Lower lobe of right lung (tissue), 2 donors: ENCODE results near the gene PLPP7. TPM values are rescaled to one million over a fixed set of nuclear protein-coding genes. Genes with fewer than 3 reads are reported as not detected.
"Not testable (repeated sequence)": the region's sequence is repeated elsewhere in the genome, so short reads cannot be mapped to it uniquely, and the experiment has no call there.

Experiments used
- ATAC-seq, 2 donors: fragments of 200-7000 bp; cut with Tn5 transposase; one replicate each; pipeline ENCODE4 v1.9.1; 2020 to 2022; ENCODE audit warnings: mild to moderate bottlenecking in 2 of 2, moderate library complexity in 2 of 2
- DNase-seq: peaks from one replicate; pipeline ENCODE4 v3.0.0-alpha.2; 2020
- H3K27ac ChIP-seq: fragments of 200-600 bp; one replicate; pipeline ENCODE4 v1.8.0; 2022
- H3K27me3 ChIP-seq: fragments of 200-600 bp; one replicate; pipeline ENCODE4 v1.8.0; 2022; ENCODE audit warnings: low read depth
- H3K36me3 ChIP-seq: fragments of 200-600 bp; one replicate; pipeline ENCODE4 v1.8.0; 2022; ENCODE audit warnings: mild to moderate bottlenecking
- H3K4me1 ChIP-seq: fragments of 200-600 bp; one replicate; pipeline ENCODE4 v1.8.0; 2022
- H3K4me3 ChIP-seq: fragments of 200-600 bp; one replicate; pipeline ENCODE4 v1.8.0; 2022; ENCODE audit warnings: mild to moderate bottlenecking
- H3K9me3 ChIP-seq: fragments of 200-600 bp; one replicate; pipeline ENCODE4 v1.8.0; 2022
- CTCF ChIP-seq: fragments of 200-600 bp; IDR thresholded peaks from one replicate; pipeline ENCODE4 v1.8.0; 2022; ENCODE audit warnings: antibody characterized with exemption, mild to moderate bottlenecking
- intact Hi-C: fragments of 100-400 bp; cut with DNase I; formaldehyde crosslinking; loops from one replicate; pipeline ENCODE4 v1.11.0; 2022
- total RNA-seq: library from RNA; stranded (reverse); fragmentation: NEBNext Ultra II Directional; extraction: Animal tissue kit (Norgen Biotek cat#: 25700); gene quantifications from one replicate; pipeline ENCODE4 v1.2.1, GENCODE V29; 2021
- donor health status: DM: no; HTN: yes; CAD: no; lungs with severe emphysema.

The PLPP7 gene
- total RNA-seq, 1 donor from 2014 or later = 1.7 TPM

GRCh38 chr9:131263701-131264100, 25.8 kb upstream of the PLPP7 start:
- intact Hi-C loops = no loop called here
- peaks cover 30% of the 10 kb centered on the region for H3K36me3 ChIP-seq
- H3K27me3 ChIP-seq = no peaks in the 10 kb centered on the region
- H3K4me3 ChIP-seq = no peak overlapping the region
- no peak for DNase-seq
- H3K4me1 ChIP-seq = peaks cover 48% of the 10 kb centered on the region
- TF ChIP-seq CTCF = no peak
- H3K27ac ChIP-seq = no peak overlapping the region
- H3K9me3 ChIP-seq = no peaks in the 10 kb centered on the region
- ATAC-seq = no peak

- no peak for ATAC-seq
- intact Hi-C loops = no loop called here
- no peak overlapping the region for H3K27ac ChIP-seq
- no peak for DNase-seq
- no peak for TF ChIP-seq CTCF
- H3K4me1 ChIP-seq = peaks cover 52% of the 10 kb centered on the region
- no peaks in the 10 kb centered on the region for H3K27me3 ChIP-seq
- no peak overlapping the region for H3K4me3 ChIP-seq
- peaks cover 25% of the 10 kb centered on the region for H3K36me3 ChIP-seq
- H3K9me3 ChIP-seq = no peaks in the 10 kb centered on the region
Observed at GRCh38 chr9:131264231-131264630, 25.3 kb upstream of the PLPP7 start.

DNA sequence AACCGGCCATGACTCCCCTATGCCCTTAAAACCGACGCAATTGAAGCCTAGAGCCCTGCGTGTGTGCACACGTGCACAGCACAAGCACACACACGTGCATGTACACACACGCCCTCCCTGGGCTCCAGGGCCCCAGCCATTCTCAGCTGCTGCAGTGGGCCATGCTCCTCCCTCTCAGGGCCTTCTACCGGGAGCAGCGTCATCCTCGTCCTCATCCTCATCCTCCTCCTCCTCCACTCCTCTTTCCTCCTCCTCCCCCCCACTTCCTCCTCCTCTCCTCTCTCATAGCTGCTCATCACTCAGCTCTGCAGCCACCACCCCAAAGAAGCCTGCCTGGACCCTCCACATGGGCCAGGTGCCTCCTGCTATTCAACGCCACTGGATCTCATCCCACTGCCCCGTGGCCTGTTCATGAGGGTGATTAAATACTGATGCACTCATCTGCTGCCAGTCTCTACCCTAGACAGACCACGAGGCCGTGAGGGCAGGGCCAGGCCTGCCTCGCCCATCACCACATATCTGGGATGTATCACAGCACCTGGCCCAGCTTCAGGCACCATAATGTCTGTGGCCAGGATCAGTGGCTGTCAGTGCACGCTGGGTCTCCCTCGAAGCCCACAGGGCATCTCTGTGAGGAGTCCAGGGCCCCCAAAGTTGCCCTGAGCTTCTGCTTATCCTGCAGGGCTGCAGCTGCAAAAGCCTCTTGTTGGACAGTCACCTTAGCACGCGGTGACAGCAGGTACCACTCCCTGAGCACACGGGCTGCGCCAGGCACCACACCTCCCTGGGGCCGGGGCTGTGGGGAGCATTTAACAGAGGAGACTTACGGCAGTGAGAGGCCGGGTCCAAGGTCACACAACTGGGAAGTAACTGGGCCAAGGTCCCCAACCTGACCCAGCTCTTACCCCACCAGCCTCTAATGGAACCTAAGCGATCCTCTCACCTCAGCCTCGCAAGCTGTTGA, 23.0 kb upstream of the PLPP7 start:
- H3K27me3 ChIP-seq = no peaks in the 10 kb centered on the region
- TF ChIP-seq CTCF = no peak
- DNase-seq (no peak), ATAC-seq (no peak)
- intact Hi-C loops = no loop called here
- H3K4me1 ChIP-seq = peaks cover 71% of the 10 kb centered on the region
- peaks cover 3% of the 10 kb centered on the region for H3K36me3 ChIP-seq
- H3K4me3 ChIP-seq = no peak overlapping the region
- H3K9me3 ChIP-seq = no peaks in the 10 kb centered on the region
- H3K27ac ChIP-seq = peak overlapping the region; percentile 36

GRCh38 chr9:131270171-131271015, 19.1 kb upstream of the PLPP7 start:
- Histone ChIP-seq H3K36me3 (no peaks in the 10 kb centered on the region), H3K9me3 (no peaks in the 10 kb centered on the region), H3K4me1 (peaks cover 71% of the 10 kb centered on the region), H3K27ac (peak overlapping the region; percentile 89), H3K4me3 (peak overlapping the region; percentile 36), H3K27me3 (no peaks in the 10 kb centered on the region)
- DNase-seq (peak; percentile 85), ATAC-seq (peak; percentile 60 to 65)
- intact Hi-C loops = no loop called here
- TF ChIP-seq CTCF = no peak

DNA sequence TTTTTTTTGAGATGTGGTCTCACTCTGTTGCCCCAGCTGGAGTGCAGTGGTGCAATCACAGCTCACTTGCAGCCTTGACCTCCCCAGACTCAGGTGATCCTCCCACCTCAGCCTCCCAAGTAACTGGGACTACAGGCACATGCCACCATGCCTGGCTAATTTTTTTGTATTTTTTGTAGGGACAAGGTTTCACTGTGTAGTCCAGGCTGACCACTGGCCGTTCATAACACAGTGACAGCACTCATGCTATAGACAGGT, 18.6 kb upstream of the PLPP7 start:
- peak overlapping the region; percentile 36 for H3K4me3 ChIP-seq
- H3K9me3 ChIP-seq, ATAC-seq, DNase-seq, H3K27me3 ChIP-seq, intact Hi-C loops, H3K36me3 ChIP-seq: not testable (repeated sequence)
- peak overlapping the region; percentile 89 for H3K27ac ChIP-seq
- peaks cover 66% of the 10 kb centered on the region for H3K4me1 ChIP-seq

DNA sequence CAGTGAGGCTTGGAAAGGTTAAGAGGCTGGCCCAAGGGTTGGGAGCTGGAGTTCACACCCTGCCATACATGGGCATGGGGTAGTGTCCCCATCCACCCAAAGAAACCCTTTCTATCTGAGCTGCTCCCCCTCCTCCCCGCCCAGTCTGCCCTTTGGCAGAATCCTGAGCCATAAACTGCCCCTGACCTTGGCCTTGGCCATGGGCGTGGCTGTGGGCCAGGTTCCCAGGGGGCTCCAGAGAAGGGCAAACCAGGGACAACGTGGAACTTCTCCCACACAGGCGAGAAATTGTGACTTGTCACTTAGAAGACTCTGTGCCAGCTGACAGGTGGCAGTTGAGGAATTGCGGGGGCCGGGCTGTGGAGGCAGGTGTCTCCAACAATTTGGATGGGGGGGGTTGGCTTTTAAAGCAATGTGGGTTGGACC, 18.0 kb upstream of the PLPP7 start:
- H3K27me3 ChIP-seq = peaks cover 3% of the 10 kb centered on the region
- DNase-seq = no peak
- intact Hi-C loops = no loop called here
- peaks cover 61% of the 10 kb centered on the region for H3K4me1 ChIP-seq
- H3K27ac ChIP-seq = peak overlapping the region; percentile 89
- H3K36me3 ChIP-seq = no peaks in the 10 kb centered on the region
- no peaks in the 10 kb centered on the region for H3K9me3 ChIP-seq
- ATAC-seq = no peak
- no peak for TF ChIP-seq CTCF
- H3K4me3 ChIP-seq = peak overlapping the region; percentile 36
